Neutrophil (primary cell): ENCODE results near the gene CHST10.
"Not testable (repeated sequence)": the region's sequence is repeated elsewhere in the genome, so short reads cannot be mapped to it uniquely, and the experiment has no call there.

ENCODE experiments used
- H3K27ac ChIP-seq: fragments of 200-600 bp; sonication (generic); 2 replicates; pipeline ENCODE4 v1.5.1; 2016; ENCODE audit warnings: mild to moderate bottlenecking, moderate library complexity
- H3K27me3 ChIP-seq: fragments of 200-600 bp; sonication (generic); 2 replicates; pipeline ENCODE4 v1.6.0; 2016; ENCODE audit warnings: mild to moderate bottlenecking
- H3K36me3 ChIP-seq: fragments of 200-600 bp; sonication (generic); 2 replicates; pipeline ENCODE4 v1.5.1; 2017
- H3K4me1 ChIP-seq, 2 experiments: fragments of 200-600 bp in 1 of 2; sonication (generic) in 1 of 2; 1 replicate in 1 of 2; 2 replicates in 1 of 2; pipeline versions ENCODE4 v1.5.1 to v1.6.1; 2013 to 2016; ENCODE audit warnings: low read depth in 1 of 2, low read length in 1 of 2, mild to moderate bottlenecking in 1 of 2, moderate library complexity in 1 of 2; ENCODE audit not compliant: control insufficient read depth in 1 of 2, insufficient read depth in 1 of 2
- H3K4me3 ChIP-seq, 2 experiments: fragments of 200-600 bp in 1 of 2; sonication (generic) in 1 of 2; 1 replicate in 1 of 2; 2 replicates in 1 of 2; pipeline ENCODE4 v1.5.1; 2013 to 2016; ENCODE audit warnings: low read depth in 1 of 2, low read length in 1 of 2, mild to moderate bottlenecking in 1 of 2, moderate library complexity in 1 of 2
- H3K9me3 ChIP-seq: fragments of 200-600 bp; sonication (generic); 2 replicates; pipeline ENCODE4 v1.5.1; 2016
- CTCF ChIP-seq: fragments of 200-600 bp; sonication (generic); IDR thresholded peaks from 2 replicates; pipeline ENCODE4 v1.5.1; 2016; ENCODE audit warnings: antibody characterized with exemption

Gene CHST10

GRCh38 chr2:100365434-100365833 lies 52.0 kb downstream of the CHST10 start:
- no peak overlapping the region for H3K27ac ChIP-seq

GRCh38 chr2:100362269-100362668 lies 55.2 kb downstream of the CHST10 start:
- H3K27me3 ChIP-seq, H3K4me3 ChIP-seq, H3K4me1 ChIP-seq, H3K9me3 ChIP-seq, H3K27ac ChIP-seq, H3K36me3 ChIP-seq: not testable (repeated sequence)

More at GRCh38 chr2:100365434-100365833, 52.0 kb downstream of the CHST10 start:
- no peak for TF ChIP-seq CTCF
- Histone ChIP-seq H3K4me1 (no peaks in the 10 kb centered on the region), H3K27me3 (no peaks in the 10 kb centered on the region), H3K36me3 (no peaks in the 10 kb centered on the region), H3K9me3 (no peaks in the 10 kb centered on the region), H3K4me3 (no peak overlapping the region)

DNA sequence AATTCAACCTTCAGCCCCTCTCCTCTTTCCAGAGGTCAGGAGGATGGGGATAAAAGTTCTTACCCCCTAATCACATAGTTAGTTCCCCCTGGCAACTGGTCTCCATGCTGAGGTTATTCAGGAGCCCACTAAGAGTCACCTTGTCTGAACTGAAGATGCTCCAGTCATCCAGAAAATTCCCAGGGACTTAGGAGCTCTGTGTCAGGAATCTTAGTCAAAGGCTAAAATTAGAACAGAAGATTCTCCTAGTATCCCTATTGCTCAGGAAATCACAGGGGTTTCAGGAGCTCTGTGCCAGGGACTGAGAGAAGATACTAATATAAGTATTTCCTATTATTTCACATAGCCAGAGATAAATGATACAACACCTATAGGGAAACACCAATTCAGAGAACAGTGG lies 57.9 kb downstream of the CHST10 start:
- Histone ChIP-seq H3K9me3 (no peaks in the 10 kb centered on the region), H3K4me1 (no peaks in the 10 kb centered on the region), H3K27me3 (no peaks in the 10 kb centered on the region), H3K27ac (no peak overlapping the region), H3K36me3 (no peaks in the 10 kb centered on the region), H3K4me3 (no peak overlapping the region)
- TF ChIP-seq CTCF: no peak

DNA sequence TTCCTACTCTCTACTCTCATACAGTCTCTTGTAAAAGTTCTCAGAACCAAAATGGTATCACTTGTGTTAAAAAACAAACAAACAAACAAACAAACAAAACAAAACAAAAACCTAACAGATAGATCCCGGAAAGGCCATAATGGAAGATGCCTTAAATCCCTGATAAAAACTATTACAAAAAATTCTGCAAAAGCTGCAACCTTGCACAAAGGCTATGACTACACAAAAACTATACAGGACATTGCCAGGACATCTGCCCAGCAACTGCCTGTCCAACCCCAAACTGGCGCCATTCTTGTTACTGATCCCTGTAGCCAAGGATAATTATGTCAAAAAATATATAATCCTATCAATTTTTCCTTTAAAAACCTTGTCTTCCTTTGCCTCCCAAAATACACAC lies 58.9 kb downstream of the CHST10 start:
- Histone ChIP-seq H3K36me3 (no peaks in the 10 kb centered on the region), H3K27me3 (no peaks in the 10 kb centered on the region), H3K4me1 (no peaks in the 10 kb centered on the region), H3K4me3 (no peak overlapping the region), H3K27ac (no peak overlapping the region), H3K9me3 (no peaks in the 10 kb centered on the region)
- TF ChIP-seq CTCF: no peak

DNA sequence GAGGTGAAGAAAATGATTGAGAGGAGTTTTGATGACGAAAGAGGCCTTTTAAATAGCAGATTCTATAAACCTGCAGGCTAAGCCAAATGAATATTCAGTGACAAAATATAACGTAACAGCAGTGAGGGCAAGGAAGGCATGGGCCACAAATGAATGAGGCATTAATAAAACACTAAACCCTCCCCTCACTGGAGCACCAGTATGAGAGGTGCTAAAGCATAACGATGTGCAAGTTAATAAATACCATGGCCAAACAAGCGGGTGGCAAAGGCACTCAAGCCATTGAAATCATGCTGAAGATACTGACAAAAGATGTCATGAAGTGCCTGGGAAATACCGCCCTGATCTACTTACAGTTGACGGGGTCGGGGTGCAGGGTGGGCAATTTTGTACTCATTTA lies 64.9 kb downstream of the CHST10 start:
- no peak overlapping the region for H3K27ac ChIP-seq
- H3K4me1 ChIP-seq: no peaks in the 10 kb centered on the region
- H3K4me3 ChIP-seq: no peak overlapping the region
- H3K9me3 ChIP-seq: no peaks in the 10 kb centered on the region
- H3K27me3 ChIP-seq: no peaks in the 10 kb centered on the region
- TF ChIP-seq CTCF: no peak
- no peaks in the 10 kb centered on the region for H3K36me3 ChIP-seq

GRCh38 chr2:100350661-100351185 lies 66.7 kb downstream of the CHST10 start:
- H3K9me3 ChIP-seq: no peaks in the 10 kb centered on the region
- no peaks in the 10 kb centered on the region for H3K27me3 ChIP-seq
- no peak overlapping the region for H3K27ac ChIP-seq
- no peak overlapping the region for H3K4me3 ChIP-seq
- TF ChIP-seq CTCF: no peak
- no peaks in the 10 kb centered on the region for H3K4me1 ChIP-seq
- no peaks in the 10 kb centered on the region for H3K36me3 ChIP-seq

- not testable (repeated sequence) for H3K9me3 ChIP-seq, H3K27me3 ChIP-seq, H3K36me3 ChIP-seq, H3K27ac ChIP-seq, H3K4me3 ChIP-seq, H3K4me1 ChIP-seq
Observed at GRCh38 chr2:100345144-100345543, 72.3 kb downstream of the CHST10 start.
